GM23248 (cell line): Measurements from ENCODE around the gene PLEK. TPM values are rescaled to one million over a fixed set of nuclear protein-coding genes. Genes with fewer than 3 reads are reported as not detected.

ENCODE experiments used
- DNase-seq: peaks from one replicate; pipeline ENCODE4 v3.0.0-alpha.2; 2015
- H2AFZ ChIP-seq: fragments of 200-600 bp; sonication (generic); 2 replicates; pipeline ENCODE4 v1.6.1; 2016; ENCODE audit warnings: antibody characterized with exemption
- H3F3A ChIP-seq: fragments of 200-600 bp; sonication (generic); 2 replicates; pipeline ENCODE4 v1.6.1; 2016; ENCODE audit warnings: mild to moderate bottlenecking, antibody characterized with exemption, mixed run types; ENCODE audit not compliant: insufficient read depth
- H3K27ac ChIP-seq: fragments of 200-600 bp; sonication (generic); 2 replicates; pipeline ENCODE4 v1.5.1; 2016; ENCODE audit warnings: mild to moderate bottlenecking
- H3K27me3 ChIP-seq: fragments of 200-600 bp; sonication (generic); replicated peaks from 2 replicates; pipeline ENCODE4 v1.6.1; 2016; ENCODE audit warnings: mild to moderate bottlenecking; ENCODE audit not compliant: insufficient read depth
- H3K36me3 ChIP-seq: fragments of 200-600 bp; sonication (generic); 2 replicates; pipeline ENCODE4 v1.6.1; 2016; ENCODE audit warnings: low read depth, mild to moderate bottlenecking
- H3K4me1 ChIP-seq: fragments of 200-600 bp; sonication (generic); 2 replicates; pipeline ENCODE4 v1.6.1; 2016; ENCODE audit warnings: mild to moderate bottlenecking; ENCODE audit not compliant: insufficient read depth
- H3K4me2 ChIP-seq: fragments of 200-600 bp; sonication (generic); one replicate; pipeline ENCODE4 v1.6.1; 2016; ENCODE audit warnings: mild to moderate bottlenecking; ENCODE audit not compliant: unreplicated experiment
- H3K4me3 ChIP-seq: fragments of 200-600 bp; sonication (generic); 2 replicates; pipeline ENCODE4 v1.5.1; 2016; ENCODE audit warnings: mild to moderate bottlenecking
- H3K79me2 ChIP-seq: fragments of 200-600 bp; sonication (generic); 2 replicates; pipeline ENCODE4 v1.6.1; 2016; ENCODE audit warnings: mild to moderate bottlenecking; ENCODE audit not compliant: insufficient read depth
- H3K9ac ChIP-seq: fragments of 200-600 bp; sonication (generic); 2 replicates; pipeline ENCODE4 v1.6.1; 2016; ENCODE audit warnings: mild to moderate bottlenecking
- H3K9me2 ChIP-seq: fragments of 200-600 bp; sonication (generic); 2 replicates; pipeline ENCODE4 v1.6.1; 2016; ENCODE audit warnings: mixed run types, mild to moderate bottlenecking, moderate library complexity; ENCODE audit not compliant: insufficient read depth
- H3K9me3 ChIP-seq: fragments of 200-600 bp; sonication (generic); one replicate; pipeline ENCODE4 v1.6.1; 2017; ENCODE audit warnings: low read depth
- H4K20me1 ChIP-seq: fragments of 200-600 bp; sonication (generic); 2 replicates; pipeline ENCODE4 v1.6.0; 2016; ENCODE audit not compliant: insufficient read depth
- EZH2 ChIP-seq: fragments of 200-600 bp; sonication (generic); IDR thresholded peaks from 2 replicates; pipeline ENCODE4 v1.6.1; 2018; ENCODE audit warnings: antibody characterized with exemption, mild to moderate bottlenecking; ENCODE audit not compliant: insufficient read depth, poor library complexity, severe bottlenecking
- EZH2phosphoT487 ChIP-seq: fragments of 200-600 bp; sonication (generic); IDR thresholded peaks from 2 replicates; pipeline ENCODE4 v1.6.1; 2018; ENCODE audit warnings: antibody characterized with exemption, moderate library complexity, mild to moderate bottlenecking, low read depth; ENCODE audit not compliant: insufficient read depth
- WGBS, 2 experiments: methylation state at CpG; one replicate each; pipeline ENCODE4 v1.1.6; 2015 to 2017; ENCODE audit warnings: low lambda C conversion rate in 2 of 2, low coverage in 1 of 2; ENCODE audit errors: missing lambda C conversion rate in 2 of 2; 5-methylcytosine and 5-hydroxymethylcytosine counted together
- in situ Hi-C: fragments of 300-500 bp; cut with MboI; formaldehyde crosslinking; loops from 2 replicates; pipeline ENCODE4 v1.15.0; 2020
- polyA plus RNA-seq: library from polyadenylated mRNA; unstranded; fragments of >200 nt; fragmentation: Nextera tagmentation; extraction: Ambion mirVana; gene quantifications from 2 replicates; pipeline ENCODE4 v1.2.1, GENCODE V29; 2016
- total RNA-seq: library from RNA; depleted of rRNA; stranded (reverse); fragments of >200 nt; shearing (Covaris generic); gene quantifications from 2 replicates; pipeline ENCODE4 v1.2.3, GENCODE V29; 2014

PLEK gene
- total and polyA plus RNA-seq, 2 experiments from 2014 or later, result 0.15 TPM; not detected in 1

DNA sequence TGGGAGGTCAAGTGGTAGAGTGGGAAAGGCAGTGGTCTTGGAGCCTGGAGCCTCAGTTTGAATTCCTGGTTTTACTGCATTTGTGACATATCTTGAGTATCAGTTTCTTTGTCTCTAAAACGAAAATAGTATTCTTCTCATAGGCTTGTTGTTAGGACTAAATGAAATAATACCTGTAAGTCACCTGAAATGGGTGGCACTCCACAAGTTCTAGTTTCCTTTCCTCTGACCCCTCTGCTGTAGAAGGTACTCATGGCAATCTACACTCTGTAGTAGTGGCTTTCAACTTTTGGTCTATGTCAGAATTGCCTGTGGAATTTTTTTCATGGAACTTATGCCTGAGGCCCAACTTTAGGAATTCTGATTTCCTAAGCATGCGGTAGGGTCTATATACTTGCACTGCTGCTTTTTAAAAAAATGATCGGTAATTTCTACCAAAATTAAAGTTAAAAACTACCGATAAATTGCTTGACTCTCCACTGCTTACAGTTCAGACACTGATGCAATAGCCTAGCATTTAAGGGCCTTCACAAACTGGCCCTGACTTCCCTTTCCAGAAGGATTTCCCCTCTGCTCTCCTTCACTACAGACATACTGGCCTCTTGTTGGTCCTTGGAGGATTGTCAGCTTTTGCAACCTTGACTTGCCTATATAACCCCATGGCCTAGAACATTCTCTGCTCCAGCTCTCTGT, 47.2 kb downstream of the PLEK start:
- Histone ChIP-seq H3K4me2 (no peak overlapping the region), H3K4me3 (no peak overlapping the region), H3K36me3 (no peaks in the 10 kb centered on the region), H3F3A (no peaks in the 10 kb centered on the region), H3K9ac (no peak overlapping the region), H2AFZ (no peak overlapping the region), H3K9me2 (no peaks in the 10 kb centered on the region), H3K79me2 (no peaks in the 10 kb centered on the region), H3K27ac (no peak overlapping the region), H3K4me1 (no peaks in the 10 kb centered on the region), H3K9me3 (no peaks in the 10 kb centered on the region), H4K20me1 (no peaks in the 10 kb centered on the region), H3K27me3 (no peaks in the 10 kb centered on the region; the same call in 1 of the 2 replicates)
- DNase-seq, result no peak
- 58 to 71% methylated on average over 4 of the region's 4 CpGs for WGBS, 2 experiments
- TF ChIP-seq EZH2phosphoT487, result no peak
- TF ChIP-seq EZH2, result no peak
- in situ Hi-C loops, result no loop called here

- in situ Hi-C loops, result no loop called here
- TF ChIP-seq EZH2phosphoT487 (no peak), EZH2 (no peak)
- WGBS, 2 experiments, result 49 to 58% methylated on average over 2 of the region's 2 CpGs
Measured at GRCh38 chr2:68413466-68413865, 48.4 kb downstream of the PLEK start.

GRCh38 chr2:68414452-68414851, 49.4 kb downstream of the PLEK start:
- Histone ChIP-seq H3K4me3 (no peak overlapping the region), H4K20me1 (no peaks in the 10 kb centered on the region), H3K36me3 (no peaks in the 10 kb centered on the region), H3K4me2 (no peak overlapping the region), H3K79me2 (no peaks in the 10 kb centered on the region), H3K27ac (no peak overlapping the region), H3K27me3 (peaks cover 21% of the 10 kb centered on the region), H3K4me1 (no peaks in the 10 kb centered on the region), H3K9me3 (no peaks in the 10 kb centered on the region), H3K9ac (no peak overlapping the region), H3K9me2 (no peaks in the 10 kb centered on the region), H3F3A (no peaks in the 10 kb centered on the region), H2AFZ (no peak overlapping the region)
- in situ Hi-C loops, result no loop called here
- no peak for DNase-seq
- TF ChIP-seq EZH2 (no peak), EZH2phosphoT487 (no peak)

More at GRCh38 chr2:68413466-68413865, 48.4 kb downstream of the PLEK start:
- H3K79me2 ChIP-seq, result no peaks in the 10 kb centered on the region
- H3F3A ChIP-seq, result no peaks in the 10 kb centered on the region
- H3K36me3 ChIP-seq, result no peaks in the 10 kb centered on the region
- H3K27me3 ChIP-seq, result peaks cover 12% of the 10 kb centered on the region
- no peaks in the 10 kb centered on the region for H3K4me1 ChIP-seq
- H3K9me2 ChIP-seq, result no peaks in the 10 kb centered on the region
- H3K4me3 ChIP-seq, result no peak overlapping the region
- H3K4me2 ChIP-seq, result no peak overlapping the region
- H3K27ac ChIP-seq, result no peak overlapping the region
- no peak overlapping the region for H3K9ac ChIP-seq
- no peak overlapping the region for H2AFZ ChIP-seq
- no peak for DNase-seq
- no peaks in the 10 kb centered on the region for H4K20me1 ChIP-seq
- H3K9me3 ChIP-seq, result no peaks in the 10 kb centered on the region

DNA sequence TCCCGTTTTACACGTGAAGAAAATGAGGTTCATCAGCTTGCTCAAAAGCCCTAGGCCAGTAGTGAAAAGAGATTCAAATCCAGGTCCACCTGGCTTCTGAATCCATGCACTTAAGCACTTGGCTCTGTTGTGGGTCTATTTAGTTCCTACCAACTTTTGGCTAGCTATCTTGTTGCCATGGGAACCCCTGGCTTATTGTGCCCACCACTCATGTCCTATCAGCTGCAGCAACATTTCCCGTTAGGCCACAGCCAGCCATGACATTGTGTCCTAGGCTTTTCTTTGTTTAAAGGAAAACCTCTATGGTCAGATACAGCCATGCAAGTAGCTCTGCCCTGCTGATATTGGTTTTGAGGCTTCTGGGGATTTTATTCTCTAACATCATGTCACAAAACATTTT, 49.8 kb downstream of the PLEK start:
- H3K9me3 ChIP-seq, result no peaks in the 10 kb centered on the region
- H3F3A ChIP-seq, result no peaks in the 10 kb centered on the region
- H3K79me2 ChIP-seq, result no peaks in the 10 kb centered on the region
- no peaks in the 10 kb centered on the region for H3K36me3 ChIP-seq
- peaks cover 21% of the 10 kb centered on the region for H3K27me3 ChIP-seq
- 32 to 35% methylated on average over 3 of the region's 3 CpGs for WGBS, 2 experiments
- no peak overlapping the region for H2AFZ ChIP-seq
- H3K4me3 ChIP-seq, result no peak overlapping the region
- in situ Hi-C loops, result no loop called here
- DNase-seq, result no peak
- H3K9me2 ChIP-seq, result no peaks in the 10 kb centered on the region
- H3K27ac ChIP-seq, result no peak overlapping the region
- H3K4me2 ChIP-seq, result no peak overlapping the region
- H4K20me1 ChIP-seq, result no peaks in the 10 kb centered on the region
- TF ChIP-seq EZH2 (no peak), EZH2phosphoT487 (no peak)
- H3K4me1 ChIP-seq, result no peaks in the 10 kb centered on the region
- H3K9ac ChIP-seq, result no peak overlapping the region

DNA sequence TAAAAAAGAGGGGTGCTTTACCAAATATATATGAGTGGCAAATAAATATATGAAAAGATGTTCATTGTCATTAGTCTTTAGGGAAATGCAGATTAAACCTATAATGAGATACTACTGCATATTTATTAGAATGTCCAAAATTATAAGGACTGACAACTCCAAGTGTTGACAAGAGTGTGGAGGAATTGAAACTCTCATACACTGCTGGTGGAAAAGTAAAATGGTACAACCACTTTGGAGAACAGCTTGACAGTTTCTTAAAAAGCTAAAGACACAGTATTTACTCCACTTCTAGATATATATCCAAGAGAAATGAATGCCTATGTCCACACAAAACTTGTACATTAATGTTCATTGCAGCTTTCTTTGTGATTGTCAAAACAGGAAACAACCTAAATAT, 50.4 kb downstream of the PLEK start:
- Histone ChIP-seq H3K4me1 (no peaks in the 10 kb centered on the region), H3K4me3 (no peak overlapping the region), H3K27me3 (peaks cover 25% of the 10 kb centered on the region), H3K9ac (no peak overlapping the region), H3K9me3 (no peaks in the 10 kb centered on the region), H2AFZ (no peak overlapping the region), H3K36me3 (no peaks in the 10 kb centered on the region), H3K27ac (no peak overlapping the region), H3K79me2 (no peaks in the 10 kb centered on the region), H4K20me1 (no peaks in the 10 kb centered on the region), H3K4me2 (no peak overlapping the region), H3F3A (no peaks in the 10 kb centered on the region), H3K9me2 (no peaks in the 10 kb centered on the region)
- TF ChIP-seq EZH2 (no peak), EZH2phosphoT487 (no peak)
- in situ Hi-C loops, result no loop called here
- no peak for DNase-seq
